CD1c-positive myeloid dendritic cell (primary cell): ENCODE data around the gene AFDN.

Source experiments
- DNase-seq: peaks from one replicate; pipeline ENCODE4 v3.0.0-alpha.2; 2016; ENCODE audit errors: extremely low spot score

AFDN gene

DNA sequence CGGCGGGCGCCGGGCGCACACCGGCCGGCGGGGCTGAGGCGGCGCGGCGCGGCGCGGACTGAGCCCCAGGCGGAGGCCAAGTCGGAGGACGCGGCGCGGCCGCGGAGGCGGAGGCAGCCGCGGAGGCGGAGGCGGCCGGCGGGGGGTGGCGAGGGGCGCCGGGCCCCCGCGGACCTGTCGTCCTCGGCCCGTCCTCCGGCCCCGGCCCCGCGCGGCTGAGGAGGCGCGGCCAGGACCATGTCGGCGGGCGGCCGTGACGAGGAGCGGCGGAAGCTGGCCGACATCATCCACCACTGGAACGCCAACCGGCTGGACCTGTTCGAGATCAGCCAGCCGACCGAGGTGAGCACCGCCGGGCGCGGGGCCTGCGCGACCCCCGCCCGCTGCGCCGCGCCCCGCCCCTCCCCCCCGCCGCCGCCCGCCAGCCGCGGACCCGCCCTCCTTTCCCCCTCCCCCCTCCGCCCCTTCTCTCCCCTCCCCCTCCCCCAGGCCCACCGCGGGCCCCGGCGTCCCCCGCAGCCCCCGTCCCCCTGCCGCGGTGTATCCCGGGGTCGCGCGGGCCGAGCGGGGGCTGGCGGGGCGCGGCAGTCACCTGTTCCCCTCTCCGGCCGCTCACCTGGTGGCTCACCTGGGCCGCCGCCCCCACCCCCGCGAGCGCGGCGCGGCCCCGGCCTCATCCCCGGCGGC is at the start of gene AFDN:
AFDN (plus strand) TSS at position 16 of the 687 bp plus-strand sequence; CDS start at position 238, 222 bp downstream.
- no peak for DNase-seq

DNA sequence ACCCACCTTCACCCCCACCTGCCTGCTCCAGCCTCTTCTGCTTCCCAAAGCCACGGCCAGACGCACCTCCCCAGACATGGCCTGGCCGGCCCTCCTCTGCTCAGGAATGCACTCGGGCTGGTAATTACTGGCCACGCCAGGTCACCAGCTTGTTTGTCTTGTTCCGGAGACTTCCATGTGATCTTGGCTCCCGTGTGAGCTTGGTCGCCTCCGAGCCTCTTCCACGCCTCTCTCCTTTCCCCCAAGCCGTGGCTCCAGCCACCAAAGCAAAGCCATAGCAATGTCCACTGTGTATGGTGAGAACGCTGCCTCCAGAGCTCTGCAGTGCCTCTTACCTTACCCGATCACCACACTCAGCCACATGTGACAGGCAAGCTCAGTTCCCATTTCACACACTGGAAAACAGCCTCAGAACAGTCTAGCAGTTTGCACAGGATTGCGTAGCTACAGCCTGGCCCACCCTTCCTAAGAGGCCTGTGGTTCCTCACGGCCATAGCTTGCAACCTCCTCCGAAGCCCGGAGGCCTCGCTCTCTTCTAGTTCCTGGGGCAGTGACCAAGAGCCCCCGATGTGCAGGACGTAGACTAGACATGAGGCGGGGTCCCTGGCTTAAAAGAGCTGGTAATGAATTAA is 48.1 kb upstream of the AFDN start:
- DNase-seq = no peak

- DNase-seq = no peak
These were observed 47.4 kb upstream of the AFDN start for GRCh38 chr6:167779129-167779992.

DNA sequence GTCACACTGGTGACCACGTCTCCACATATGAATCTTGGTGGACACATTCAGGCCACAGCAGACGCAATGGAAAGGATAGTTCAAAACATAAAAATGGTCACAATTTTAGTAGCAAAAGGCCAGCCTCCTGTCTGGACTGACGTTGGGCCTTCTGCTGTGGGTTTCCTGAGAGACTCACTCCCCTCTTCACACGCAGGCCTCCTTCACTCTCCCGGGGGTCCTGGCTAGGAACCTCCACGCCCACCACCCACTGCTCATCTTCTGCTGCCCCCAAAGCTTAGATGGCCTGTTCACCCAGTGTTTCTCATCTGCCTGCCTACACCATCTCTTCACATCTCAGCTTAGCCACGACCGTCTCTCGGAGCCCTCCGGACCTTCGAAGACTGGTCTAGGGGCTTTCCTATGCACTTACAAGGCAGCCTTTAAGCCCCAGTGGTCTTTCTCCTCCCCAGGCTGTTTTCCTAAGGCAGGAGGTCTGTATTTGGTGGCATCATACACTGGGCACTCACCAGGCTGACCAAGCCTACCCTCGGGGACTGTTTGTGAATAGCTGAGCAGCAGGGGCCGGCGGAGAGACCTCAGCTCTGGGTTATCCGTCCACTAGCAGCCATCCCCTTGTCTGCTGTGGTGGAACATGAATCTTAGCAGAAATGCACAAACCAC is 46.6 kb upstream of the AFDN start:
- DNase-seq = no peak

- DNase-seq = no peak
These were observed 45.5 kb upstream of the AFDN start for GRCh38 chr6:167781066-167781767.

GRCh38 chr6:167781868-167782267 is 44.8 kb upstream of the AFDN start:
- no peak for DNase-seq

DNA sequence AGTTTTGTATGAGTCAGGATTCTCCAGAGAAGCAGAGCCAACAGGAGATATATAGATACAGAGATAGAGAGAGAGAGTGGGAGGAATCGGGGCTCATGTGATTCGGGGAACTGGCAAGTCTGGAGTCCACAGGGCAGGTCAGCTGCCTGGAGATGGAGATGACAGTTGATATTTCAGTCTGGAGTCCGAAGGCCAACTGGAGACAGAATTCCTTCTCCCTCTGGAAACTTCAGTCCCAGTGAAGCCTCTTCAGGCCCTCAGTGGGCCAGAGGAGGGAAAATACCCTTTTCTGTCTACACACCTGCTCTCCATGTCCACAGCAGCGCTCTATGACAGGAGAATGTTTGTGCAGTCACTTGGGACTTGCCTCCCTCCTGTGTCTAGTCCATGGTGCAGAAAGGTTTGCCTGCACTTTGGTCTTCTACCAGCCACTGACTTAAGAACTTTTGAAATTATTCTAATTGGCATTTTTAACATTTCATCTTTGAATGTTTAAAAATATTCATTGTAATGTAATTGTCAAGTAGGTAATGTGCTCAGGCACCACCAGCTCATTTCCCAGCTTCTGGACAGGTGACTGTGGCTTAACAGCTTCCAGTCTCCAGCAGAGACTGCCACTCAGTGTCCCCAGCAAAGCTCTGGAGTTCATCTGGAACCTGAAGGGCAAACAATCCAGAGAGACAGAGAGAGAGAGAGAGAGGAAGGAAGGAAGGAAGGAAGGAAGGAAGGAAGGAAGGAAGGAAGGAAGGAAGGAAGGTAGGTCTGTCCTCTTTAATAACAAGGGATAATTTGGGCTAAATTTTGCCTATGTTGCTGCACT is 43.8 kb upstream of the AFDN start:
- DNase-seq = no peak

DNA sequence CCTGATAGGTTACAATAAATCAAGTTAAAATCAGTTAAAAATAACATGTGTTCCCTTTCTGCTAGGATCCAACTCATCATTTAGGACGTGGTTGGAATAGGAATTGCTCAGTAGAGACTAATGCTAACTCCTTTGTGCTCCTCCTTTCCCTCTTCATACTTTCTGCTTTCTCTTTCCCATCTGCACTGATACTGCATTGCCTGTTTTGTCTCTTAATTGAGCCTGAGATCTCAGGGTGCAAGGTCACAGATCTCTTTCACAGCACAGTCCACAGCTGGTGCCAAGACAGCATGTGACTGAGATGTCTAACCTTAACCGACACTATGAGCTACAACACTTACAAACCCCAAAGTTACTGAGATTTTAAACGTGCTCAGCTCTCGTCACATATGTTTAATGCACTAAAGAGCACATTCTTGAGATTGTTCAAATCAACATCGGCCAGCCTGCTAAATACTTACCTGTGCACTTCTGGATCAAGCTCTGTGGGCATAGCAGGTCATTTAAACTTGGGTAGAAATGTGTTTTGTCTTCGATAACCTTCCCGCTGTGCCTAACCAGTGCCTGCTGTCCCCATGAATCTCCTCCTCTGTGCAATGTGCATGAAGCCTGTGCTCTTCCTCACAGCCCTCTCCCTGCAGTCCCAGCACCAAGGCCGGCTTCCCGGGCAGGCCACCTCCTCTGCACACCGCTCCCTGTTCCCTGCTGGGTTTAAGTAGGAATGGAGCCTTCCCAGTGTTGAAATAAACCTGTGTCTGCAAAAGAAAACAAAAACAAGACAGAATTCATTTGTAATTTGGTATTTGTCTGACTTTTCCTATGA is 39.6 kb upstream of the AFDN start:
- no peak for DNase-seq

- no peak for DNase-seq
These were observed 38.7 kb upstream of the AFDN start for GRCh38 chr6:167787896-167788562.

- DNase-seq = no peak
These were observed 38.2 kb upstream of the AFDN start for GRCh38 chr6:167788563-167788903.

- DNase-seq = no peak
These were observed 37.4 kb upstream of the AFDN start for GRCh38 chr6:167789358-167789757.

DNA sequence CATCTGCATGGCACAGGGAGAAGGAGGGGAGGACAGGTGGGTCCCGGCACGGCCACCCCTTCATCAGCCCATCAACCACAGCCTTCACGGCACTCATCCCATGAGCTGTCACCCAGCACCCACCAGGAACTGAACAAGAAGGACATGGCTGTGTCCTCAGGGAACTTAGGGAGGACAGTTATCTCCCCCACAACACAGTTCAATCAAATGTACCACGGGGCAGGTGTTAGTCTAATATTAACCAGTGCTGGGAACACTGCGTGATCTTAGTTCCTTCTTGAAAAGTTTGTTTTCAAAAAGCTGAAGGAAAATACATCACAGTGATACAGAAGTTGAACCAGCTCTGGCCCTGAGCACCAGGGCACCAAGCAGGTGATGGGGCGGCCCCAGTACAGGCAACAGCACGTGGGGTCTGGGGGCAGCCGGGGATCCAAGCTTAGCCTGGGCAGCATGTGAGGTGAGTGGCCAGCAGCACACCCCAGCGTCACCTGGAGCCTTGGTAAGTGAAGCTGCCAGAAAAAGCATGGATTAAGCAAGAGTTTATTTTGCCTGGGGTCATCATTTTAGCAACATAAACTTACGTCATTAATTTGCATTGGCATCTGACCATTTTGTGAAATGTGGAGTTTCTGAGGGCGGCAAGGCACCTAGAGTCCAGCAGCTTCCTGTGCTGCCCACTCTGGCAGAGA is 35.5 kb upstream of the AFDN start:
- no peak for DNase-seq

DNA sequence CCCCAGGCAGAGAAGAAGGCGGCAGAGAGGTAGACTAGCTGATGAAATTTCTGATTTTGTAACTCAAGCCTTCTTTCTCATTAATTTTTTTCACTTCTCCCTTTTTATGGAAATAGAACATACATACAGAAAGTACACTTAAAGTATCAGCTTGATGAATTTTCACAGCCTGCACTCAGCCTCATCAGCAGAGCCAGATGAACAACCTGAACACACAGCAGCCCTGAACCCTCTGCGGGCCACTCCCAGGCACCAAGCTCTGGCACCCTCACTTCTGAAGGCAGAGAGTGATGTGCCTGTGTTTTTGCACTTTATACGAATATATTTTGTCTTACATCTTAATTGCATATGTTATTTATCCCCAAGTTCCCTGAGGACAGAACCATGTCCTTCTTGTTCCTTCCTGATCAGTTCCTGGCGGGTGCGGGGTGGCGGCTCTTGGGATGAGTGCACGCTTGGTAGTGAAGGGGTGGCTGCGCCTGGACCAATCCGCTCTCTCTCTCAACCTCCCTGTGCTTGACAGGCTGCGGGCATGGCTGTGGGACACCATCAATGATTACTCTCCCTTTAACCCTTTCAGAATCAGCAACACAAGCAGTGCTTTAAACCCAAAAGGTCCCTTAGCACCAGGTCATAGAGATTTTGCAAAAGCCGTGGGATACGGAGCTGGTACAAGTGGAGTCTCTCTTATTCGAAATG is 34.8 kb upstream of the AFDN start:
- no peak for DNase-seq

DNA sequence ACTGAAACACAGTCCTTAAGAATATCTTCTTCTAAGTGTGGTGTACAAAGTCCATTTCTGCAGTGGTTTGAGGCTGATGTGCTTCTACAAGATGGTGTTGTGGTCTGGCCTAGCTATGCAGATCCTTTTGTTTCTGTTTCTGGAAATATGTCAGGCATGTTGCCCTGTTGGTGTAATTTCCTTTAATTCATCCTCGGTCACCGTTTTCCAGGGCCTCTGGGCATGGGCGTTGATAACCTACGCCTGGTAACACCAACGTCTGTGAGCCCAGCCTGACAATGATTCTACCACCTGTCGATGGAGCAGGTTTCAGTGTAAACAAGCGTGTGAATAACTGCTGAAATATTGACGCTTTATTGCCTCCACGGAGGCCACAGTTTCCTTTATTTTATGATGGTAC is 33.3 kb upstream of the AFDN start:
- DNase-seq = no peak

DNA sequence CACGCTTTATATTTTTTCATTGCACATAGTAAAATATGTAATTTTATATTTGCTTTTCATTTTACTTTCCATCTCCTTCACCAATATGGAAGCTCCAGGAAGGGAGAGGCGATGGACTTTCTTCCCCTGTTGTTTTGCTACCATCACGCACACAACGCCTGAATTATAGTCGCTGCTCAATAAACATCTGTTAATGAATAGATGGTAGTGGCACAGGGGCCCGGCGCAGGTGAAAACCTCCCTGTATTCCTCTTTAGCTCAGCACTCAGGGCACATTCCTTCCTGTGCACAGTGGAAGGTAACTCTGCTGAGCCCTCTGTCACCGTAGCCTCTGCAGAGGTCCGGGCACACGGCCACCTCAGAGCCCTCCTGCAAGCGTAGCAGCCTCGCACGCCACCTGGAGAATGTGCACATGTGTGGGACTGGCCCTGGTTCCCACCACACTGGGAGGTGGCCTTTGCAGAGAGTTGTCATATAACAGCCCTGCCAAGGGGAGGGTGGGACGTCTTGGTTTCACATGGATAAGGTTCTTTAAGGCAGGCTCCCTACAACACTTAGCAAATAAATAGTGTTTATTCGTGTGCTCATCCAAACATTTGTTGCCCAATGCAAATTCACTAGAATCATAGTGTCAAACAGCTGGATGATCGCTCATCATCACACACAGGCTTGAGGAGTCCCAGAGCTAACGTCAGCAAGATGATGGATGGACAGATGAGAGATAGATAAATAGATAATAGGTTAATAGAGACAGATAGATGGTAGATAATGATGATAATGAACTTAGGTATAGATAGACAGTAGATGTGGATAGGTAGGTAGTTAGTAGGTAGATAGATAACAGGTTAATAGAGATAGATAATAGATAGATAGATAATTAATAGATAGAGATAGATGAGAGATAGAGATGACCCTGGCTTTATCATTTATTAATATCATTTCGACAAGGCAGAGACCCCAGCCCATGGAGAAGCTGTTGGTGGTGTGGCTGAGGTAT is 32.3 kb upstream of the AFDN start:
- DNase-seq = no peak

GRCh38 chr6:167795321-167795811 is 31.3 kb upstream of the AFDN start:
- no peak for DNase-seq

DNA sequence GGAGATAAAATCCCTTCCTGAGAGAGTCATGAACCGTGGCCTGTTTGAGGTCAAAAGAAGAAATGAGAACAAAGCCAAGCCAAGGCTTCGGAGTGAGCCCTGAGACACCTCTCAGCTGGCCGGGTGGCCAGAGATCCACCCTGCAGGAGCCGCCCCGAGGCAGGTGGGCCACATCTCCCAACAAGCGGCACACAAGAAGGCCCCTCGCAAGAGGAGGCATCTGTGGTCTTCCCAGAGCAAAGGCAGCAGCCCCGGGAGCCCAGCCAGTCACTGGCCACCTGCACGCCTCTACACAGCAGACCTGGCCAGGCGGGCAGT is 30.9 kb upstream of the AFDN start:
- no peak for DNase-seq
